ENCODE results near the gene PON3. TPM values are rescaled to one million over a fixed set of nuclear protein-coding genes. Genes with fewer than 3 reads are reported as not detected.

Gene PON3
- total RNA-seq, 1 donor from 2014 or later, result not detected

DNA sequence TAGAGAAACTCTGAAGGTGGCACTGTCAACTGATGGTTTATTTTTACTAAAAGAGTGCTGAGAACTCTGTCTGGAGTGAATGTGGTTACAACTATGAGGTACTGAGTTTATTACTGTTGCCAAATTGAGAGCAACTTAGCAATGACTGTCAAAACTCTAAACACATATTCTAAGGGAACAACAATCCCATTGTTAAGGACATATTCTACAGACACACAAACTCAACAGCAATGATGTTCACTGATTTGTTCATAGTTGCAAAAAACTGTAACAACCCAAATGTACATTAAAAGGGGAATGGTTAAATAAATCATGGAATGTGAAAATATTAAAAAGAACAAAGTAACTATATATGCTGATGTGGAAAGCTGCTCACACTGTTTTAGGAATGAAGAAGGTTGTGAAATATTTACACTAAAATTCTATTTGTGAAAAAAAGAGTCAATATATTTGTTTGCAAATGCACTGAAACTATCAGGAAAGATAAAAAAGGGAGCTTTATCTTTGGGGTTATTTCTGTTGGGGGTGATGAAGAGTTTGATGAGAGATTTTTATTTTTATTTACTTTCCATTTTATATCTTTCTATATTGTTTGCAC is 25.8 kb upstream of the PON3 start:
- TF ChIP-seq EZH2phosphoT487 (IDR thresholded peaks at IDR 0.05), result no peak
- no peaks in the 10 kb centered on the region for H3F3A ChIP-seq (ENCODE audit: low read depth)
- H4K20me1 ChIP-seq (ENCODE audit: low read depth), result peaks cover 21% of the 10 kb centered on the region
- no peak overlapping the region for H3K4me3 ChIP-seq
- H3K27me3 ChIP-seq, result no peaks in the 10 kb centered on the region
- peaks cover 7% of the 10 kb centered on the region for H3K4me1 ChIP-seq
- no peak for DNase-seq (ENCODE audit: low spot score)
- Mint-ChIP-seq H3K27me3 (ENCODE audit: insufficient read depth, low read depth) (peaks cover 6% of the 10 kb centered on the region), H3K4me3 (no peak overlapping the region), H3K9me3 (peaks cover 10% of the 10 kb centered on the region), H3K36me3 (peaks cover 61% of the 10 kb centered on the region), H3K27ac (peak overlapping the region; percentile 64), H3K4me1 (peaks cover 44% of the 10 kb centered on the region)
- no peak overlapping the region for H3K4me2 ChIP-seq
- H2AFZ ChIP-seq (replicated peaks), result no peak overlapping the region
- H3K27ac ChIP-seq, result no peak overlapping the region
- H3K36me3 ChIP-seq, result no peaks in the 10 kb centered on the region
- no peak overlapping the region for H3K9ac ChIP-seq
- peaks cover 44% of the 10 kb centered on the region for H3K79me2 ChIP-seq (ENCODE audit: low read depth)
- H3K9me3 ChIP-seq (ENCODE audit: low read depth), result no peaks in the 10 kb centered on the region

DNA sequence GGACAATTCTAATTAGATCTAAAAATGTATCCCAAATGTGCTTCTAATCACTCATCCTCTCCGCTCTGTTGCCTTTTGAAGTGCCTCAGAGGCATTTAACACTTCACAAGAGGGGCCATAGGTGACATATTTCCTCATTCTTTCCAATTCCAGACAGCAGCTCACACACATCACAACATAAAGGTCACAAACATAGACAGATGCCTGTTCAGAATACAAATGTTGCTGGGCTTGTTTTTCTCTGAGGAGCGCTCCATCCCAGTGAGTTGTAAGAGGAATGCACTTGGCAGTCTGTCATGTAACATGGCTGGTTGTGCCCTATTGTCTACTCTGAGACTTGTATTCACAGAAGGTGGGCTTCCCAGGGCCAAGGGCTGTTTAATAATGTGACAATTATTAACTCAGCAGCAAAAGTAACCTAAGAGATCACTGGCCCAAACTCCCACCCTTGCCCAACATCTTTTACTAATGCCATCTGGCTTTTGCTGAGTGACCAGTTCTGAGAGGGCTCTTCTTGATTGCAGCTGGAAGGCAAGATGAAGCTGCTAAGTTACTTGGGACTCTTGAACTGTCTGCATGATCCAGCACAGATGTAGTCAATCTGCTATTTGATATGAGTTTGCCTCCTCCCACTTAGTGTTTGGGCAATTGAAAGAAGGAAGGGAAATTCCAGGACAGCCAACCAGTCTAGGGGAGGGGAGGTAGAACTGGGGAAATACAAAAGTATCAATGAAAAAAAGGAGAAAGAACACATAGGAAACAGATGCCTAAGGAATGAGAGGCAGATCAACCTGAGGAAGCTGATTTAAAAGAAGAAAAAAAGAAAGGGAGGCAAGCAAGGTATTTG is 25.0 kb upstream of the PON3 start:
- TF ChIP-seq, protein P1, sequence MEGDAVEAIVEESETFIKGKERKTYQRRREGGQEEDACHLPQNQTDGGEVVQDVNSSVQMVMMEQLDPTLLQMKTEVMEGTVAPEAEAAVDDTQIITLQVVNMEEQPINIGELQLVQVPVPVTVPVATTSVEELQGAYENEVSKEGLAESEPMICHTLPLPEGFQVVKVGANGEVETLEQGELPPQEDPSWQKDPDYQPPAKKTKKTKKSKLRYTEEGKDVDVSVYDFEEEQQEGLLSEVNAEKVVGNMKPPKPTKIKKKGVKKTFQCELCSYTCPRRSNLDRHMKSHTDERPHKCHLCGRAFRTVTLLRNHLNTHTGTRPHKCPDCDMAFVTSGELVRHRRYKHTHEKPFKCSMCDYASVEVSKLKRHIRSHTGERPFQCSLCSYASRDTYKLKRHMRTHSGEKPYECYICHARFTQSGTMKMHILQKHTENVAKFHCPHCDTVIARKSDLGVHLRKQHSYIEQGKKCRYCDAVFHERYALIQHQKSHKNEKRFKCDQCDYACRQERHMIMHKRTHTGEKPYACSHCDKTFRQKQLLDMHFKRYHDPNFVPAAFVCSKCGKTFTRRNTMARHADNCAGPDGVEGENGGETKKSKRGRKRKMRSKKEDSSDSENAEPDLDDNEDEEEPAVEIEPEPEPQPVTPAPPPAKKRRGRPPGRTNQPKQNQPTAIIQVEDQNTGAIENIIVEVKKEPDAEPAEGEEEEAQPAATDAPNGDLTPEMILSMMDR (IDR thresholded peaks at IDR 0.05), result no peak
- TF ChIP-seq EZH2 (IDR thresholded peaks at IDR 0.05), result no peak
- no peak for TF ChIP-seq EZH2phosphoT487 (IDR thresholded peaks at IDR 0.05)
- H3K36me3 Mint-ChIP-seq, result peaks cover 59% of the 10 kb centered on the region
- H3K4me2 ChIP-seq, result no peak overlapping the region

DNA sequence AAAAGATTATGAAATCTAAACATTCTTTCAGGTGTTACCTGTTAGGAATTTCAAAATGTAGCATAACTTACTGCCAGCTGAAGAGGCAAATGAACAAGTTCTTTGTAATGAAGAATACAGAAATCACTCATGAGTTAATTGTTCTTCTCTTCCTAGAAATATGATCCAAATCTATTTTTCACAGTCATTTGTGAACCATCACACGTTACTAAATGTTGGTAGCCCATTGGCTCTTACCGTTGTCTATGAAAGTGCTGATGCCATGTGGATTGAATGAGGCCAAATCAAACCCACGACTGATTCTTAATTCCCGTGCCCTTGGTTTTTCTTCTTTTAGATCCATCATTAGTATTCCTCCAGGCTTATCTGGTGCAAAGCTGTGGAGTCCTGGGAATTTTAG is 15.9 kb upstream of the PON3 start:
- Histone ChIP-seq H3K27ac (no peak overlapping the region), H3K9ac (no peak overlapping the region), H3K27me3 (no peaks in the 10 kb centered on the region), H3K4me2 (no peak overlapping the region), H3F3A (ENCODE audit: low read depth) (peaks cover 4% of the 10 kb centered on the region), H3K9me3 (ENCODE audit: low read depth) (no peaks in the 10 kb centered on the region), H3K4me3 (no peak overlapping the region), H4K20me1 (ENCODE audit: low read depth) (no peaks in the 10 kb centered on the region), H3K36me3 (peaks cover 7% of the 10 kb centered on the region), H3K79me2 (ENCODE audit: low read depth) (no peaks in the 10 kb centered on the region), H3K4me1 (peaks cover 12% of the 10 kb centered on the region), H2AFZ (replicated peaks) (no peak overlapping the region)
- peaks cover 4% of the 10 kb centered on the region for H3K4me1 Mint-ChIP-seq
- no peak overlapping the region for H3K4me3 Mint-ChIP-seq
- no peaks in the 10 kb centered on the region for H3K27me3 Mint-ChIP-seq (ENCODE audit: insufficient read depth, low read depth)
- H3K36me3 Mint-ChIP-seq, result peaks cover 54% of the 10 kb centered on the region
- no peak for DNase-seq (ENCODE audit: low spot score)
- no peak overlapping the region for H3K27ac Mint-ChIP-seq
- TF ChIP-seq, protein P1 (IDR thresholded peaks at IDR 0.05), result no peak
- TF ChIP-seq EZH2 (IDR thresholded peaks at IDR 0.05), result no peak
- no peak for TF ChIP-seq EZH2phosphoT487 (IDR thresholded peaks at IDR 0.05)
- no peaks in the 10 kb centered on the region for H3K9me3 Mint-ChIP-seq

More for the DNA sequence above, 25.0 kb upstream of the PON3 start:
- Mint-ChIP-seq H3K9me3 (peaks cover 10% of the 10 kb centered on the region), H3K27me3 (ENCODE audit: insufficient read depth, low read depth) (peaks cover 6% of the 10 kb centered on the region), H3K4me3 (peak overlapping the region; percentile 1), H3K4me1 (peaks cover 42% of the 10 kb centered on the region), H3K27ac (peak overlapping the region; percentile 64)
- no peaks in the 10 kb centered on the region for H3K27me3 ChIP-seq
- DNase-seq (ENCODE audit: low spot score), result no peak
- H3K4me3 ChIP-seq, result no peak overlapping the region
- H3K27ac ChIP-seq, result no peak overlapping the region
- H3K9me3 ChIP-seq (ENCODE audit: low read depth), result no peaks in the 10 kb centered on the region
- H4K20me1 ChIP-seq (ENCODE audit: low read depth), result peaks cover 14% of the 10 kb centered on the region
- no peaks in the 10 kb centered on the region for H3K4me1 ChIP-seq
- no peak overlapping the region for H3K9ac ChIP-seq
- H3F3A ChIP-seq (ENCODE audit: low read depth), result no peaks in the 10 kb centered on the region
- no peak overlapping the region for H2AFZ ChIP-seq (replicated peaks)
- H3K36me3 ChIP-seq, result no peaks in the 10 kb centered on the region
- H3K79me2 ChIP-seq (ENCODE audit: low read depth), result peaks cover 37% of the 10 kb centered on the region

DNA sequence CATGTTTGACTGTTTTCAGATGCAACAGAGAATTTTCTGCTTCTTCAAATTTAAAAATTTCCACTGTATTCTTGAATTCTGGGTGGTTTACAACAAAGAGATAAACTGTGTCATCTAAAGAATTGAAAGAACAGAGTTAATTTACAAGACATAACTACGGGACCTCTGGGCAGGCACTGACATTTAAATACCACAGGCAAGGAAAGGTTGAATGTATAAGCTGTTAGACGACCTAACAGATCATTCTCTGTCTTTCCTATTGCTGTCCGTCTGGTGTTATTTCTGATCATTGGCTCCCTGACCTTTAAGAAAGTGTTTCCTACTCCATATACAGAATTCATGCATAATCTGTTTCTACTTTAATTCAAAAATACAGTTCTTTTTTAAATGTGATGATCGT is 15.5 kb upstream of the PON3 start:
- Mint-ChIP-seq H3K4me1 (peaks cover 3% of the 10 kb centered on the region), H3K4me3 (no peak overlapping the region), H3K27ac (no peak overlapping the region), H3K36me3 (peaks cover 52% of the 10 kb centered on the region), H3K9me3 (no peaks in the 10 kb centered on the region), H3K27me3 (ENCODE audit: insufficient read depth, low read depth) (no peaks in the 10 kb centered on the region)
- Histone ChIP-seq H3K79me2 (ENCODE audit: low read depth) (no peaks in the 10 kb centered on the region), H3K9ac (no peak overlapping the region), H3K36me3 (peaks cover 7% of the 10 kb centered on the region), H3K4me3 (no peak overlapping the region), H4K20me1 (ENCODE audit: low read depth) (no peaks in the 10 kb centered on the region), H3F3A (ENCODE audit: low read depth) (peaks cover 4% of the 10 kb centered on the region), H3K27me3 (no peaks in the 10 kb centered on the region), H3K4me2 (no peak overlapping the region), H3K9me3 (ENCODE audit: low read depth) (no peaks in the 10 kb centered on the region), H3K27ac (no peak overlapping the region), H3K4me1 (peaks cover 12% of the 10 kb centered on the region), H2AFZ (replicated peaks) (no peak overlapping the region)
- TF ChIP-seq, protein P1 (IDR thresholded peaks at IDR 0.05), result no peak
- TF ChIP-seq EZH2 (IDR thresholded peaks at IDR 0.05), result no peak
- TF ChIP-seq EZH2phosphoT487 (IDR thresholded peaks at IDR 0.05), result no peak
- DNase-seq (ENCODE audit: low spot score), result no peak

Data from neural progenitor cell (in vitro differentiated cells).